Erythroblast (primary cell): ENCODE data around the gene EVA1C.

ENCODE experiments used
- GATA1 ChIP-seq: IDR thresholded peaks from 2 replicates; pipeline ENCODE4 v1.6.1; 2011; ENCODE audit warnings: low read depth, mild to moderate bottlenecking, control low read depth, low read length, moderate library complexity
- POLR2A ChIP-seq: IDR thresholded peaks from 2 replicates; pipeline ENCODE4 v1.6.1; 2011; ENCODE audit warnings: mild to moderate bottlenecking, low read length

GRCh38 chr21:32459972-32460371, 47.5 kb downstream of the EVA1C start:
- TF ChIP-seq POLR2A (no peak), GATA1 (no peak)
